Hepatocyte (in vitro differentiated cells): ENCODE measurements around the gene STMN3. TPM values are rescaled to one million over a fixed set of nuclear protein-coding genes. Genes with fewer than 3 reads are reported as not detected.
A peak's percentile ranks its signal among the peaks of the same experiment; 100 is the strongest.

ENCODE experiments used
- DNase-seq: peaks from one replicate; pipeline ENCODE4 v3.0.0-alpha.2; 2016; ENCODE audit warnings: low spot score
- H2AFZ ChIP-seq: fragments of 200-600 bp; sonication (generic); 2 replicates; pipeline ENCODE4 v1.6.0; 2016; ENCODE audit warnings: antibody characterized with exemption, mild to moderate bottlenecking
- H3K27ac ChIP-seq: fragments of 200-600 bp; sonication (generic); 2 replicates; pipeline ENCODE4 v1.5.1; 2016; ENCODE audit warnings: mild to moderate bottlenecking
- H3K27me3 ChIP-seq: fragments of 200-600 bp; sonication (generic); 2 replicates; pipeline ENCODE4 v1.6.1; 2016
- H3K36me3 ChIP-seq: fragments of 200-600 bp; sonication (generic); replicated peaks from 2 replicates; pipeline ENCODE4 v1.5.1; 2016; ENCODE audit warnings: low read depth; ENCODE audit not compliant: insufficient read depth
- H3K4me1 ChIP-seq: fragments of 200-600 bp; sonication (generic); 2 replicates; pipeline ENCODE4 v1.5.1; 2016; ENCODE audit warnings: mild to moderate bottlenecking, moderate library complexity; ENCODE audit not compliant: insufficient read depth
- H3K4me2 ChIP-seq: fragments of 200-600 bp; sonication (generic); 2 replicates; pipeline ENCODE4 v1.6.0; 2016
- H3K4me3 ChIP-seq: fragments of 200-600 bp; sonication (generic); 2 replicates; pipeline ENCODE4 v1.5.1; 2016; ENCODE audit warnings: mild to moderate bottlenecking
- H3K79me2 ChIP-seq: fragments of 200-600 bp; sonication (generic); 2 replicates; pipeline ENCODE4 v1.6.0; 2017; ENCODE audit warnings: mild to moderate bottlenecking
- H3K9me2 ChIP-seq: fragments of 200-600 bp; sonication (generic); replicated peaks from 2 replicates; pipeline ENCODE4 v1.6.0; 2017; ENCODE audit warnings: mild to moderate bottlenecking; ENCODE audit not compliant: insufficient read depth
- H3K9me3 ChIP-seq: fragments of 200-600 bp; sonication (generic); 2 replicates; pipeline ENCODE4 v1.5.1; 2016; ENCODE audit warnings: low read depth, mild to moderate bottlenecking
- H4K20me1 ChIP-seq: fragments of 200-600 bp; sonication (generic); 2 replicates; pipeline ENCODE4 v1.6.0; 2016; ENCODE audit warnings: mild to moderate bottlenecking; ENCODE audit not compliant: insufficient read depth, poor library complexity, severe bottlenecking
- EZH2 ChIP-seq: fragments of 200-600 bp; sonication (generic); IDR thresholded peaks from 2 replicates; pipeline ENCODE4 v1.6.1; 2016; ENCODE audit warnings: antibody characterized with exemption, mild to moderate bottlenecking, borderline replicate concordance
- EZH2phosphoT487 ChIP-seq: fragments of 200-600 bp; sonication (generic); IDR thresholded peaks from one replicate; pipeline ENCODE4 v1.6.1; 2018; ENCODE audit warnings: antibody characterized with exemption, mild to moderate bottlenecking, low read depth, moderate library complexity; ENCODE audit not compliant: unreplicated experiment, severe bottlenecking
- WGBS: methylation state at CpG from one replicate; pipeline ENCODE4 v1.1.6; 2016; ENCODE audit warnings: low lambda C conversion rate; ENCODE audit errors: missing lambda C conversion rate; 5-methylcytosine and 5-hydroxymethylcytosine counted together
- polyA plus RNA-seq: library from polyadenylated mRNA; unstranded; fragments of >200 nt; fragmentation: Nextera tagmentation; extraction: Ambion mirVana; gene quantifications from 2 replicates; pipeline ENCODE4 v1.2.1, GENCODE V29; 2016
- total RNA-seq: library from RNA; depleted of rRNA; stranded (reverse); fragments of >200 nt; gene quantifications from 2 replicates; pipeline ENCODE4 v1.2.3, GENCODE V29; 2014
- TF ChIP-seq, protein P1 (sequence below): fragments of 200-600 bp; sonication (generic); IDR thresholded peaks from 2 replicates; pipeline ENCODE4 v1.5.1; 2016; ENCODE audit warnings: antibody characterized with exemption, mild to moderate bottlenecking; ENCODE audit not compliant: poor library complexity

Gene STMN3
- total and polyA plus RNA-seq, 2 experiments from 2014 or later = 14.4 to 18.2 TPM

- peak overlapping the region; percentile 96 for H3K4me2 ChIP-seq
- peaks cover 16% of the 10 kb centered on the region for H3K4me1 ChIP-seq
- no peak for TF ChIP-seq EZH2
- TF ChIP-seq, protein P1, sequence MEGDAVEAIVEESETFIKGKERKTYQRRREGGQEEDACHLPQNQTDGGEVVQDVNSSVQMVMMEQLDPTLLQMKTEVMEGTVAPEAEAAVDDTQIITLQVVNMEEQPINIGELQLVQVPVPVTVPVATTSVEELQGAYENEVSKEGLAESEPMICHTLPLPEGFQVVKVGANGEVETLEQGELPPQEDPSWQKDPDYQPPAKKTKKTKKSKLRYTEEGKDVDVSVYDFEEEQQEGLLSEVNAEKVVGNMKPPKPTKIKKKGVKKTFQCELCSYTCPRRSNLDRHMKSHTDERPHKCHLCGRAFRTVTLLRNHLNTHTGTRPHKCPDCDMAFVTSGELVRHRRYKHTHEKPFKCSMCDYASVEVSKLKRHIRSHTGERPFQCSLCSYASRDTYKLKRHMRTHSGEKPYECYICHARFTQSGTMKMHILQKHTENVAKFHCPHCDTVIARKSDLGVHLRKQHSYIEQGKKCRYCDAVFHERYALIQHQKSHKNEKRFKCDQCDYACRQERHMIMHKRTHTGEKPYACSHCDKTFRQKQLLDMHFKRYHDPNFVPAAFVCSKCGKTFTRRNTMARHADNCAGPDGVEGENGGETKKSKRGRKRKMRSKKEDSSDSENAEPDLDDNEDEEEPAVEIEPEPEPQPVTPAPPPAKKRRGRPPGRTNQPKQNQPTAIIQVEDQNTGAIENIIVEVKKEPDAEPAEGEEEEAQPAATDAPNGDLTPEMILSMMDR = no peak
- TF ChIP-seq EZH2phosphoT487 = no peak
- no peak overlapping the region for H2AFZ ChIP-seq
- H3K9me3 ChIP-seq = no peaks in the 10 kb centered on the region
- H3K79me2 ChIP-seq = peaks cover 45% of the 10 kb centered on the region
- no peak for DNase-seq
- WGBS = 86% methylated on average over 22 of the region's 22 CpGs
- H3K9me2 ChIP-seq = no peaks in the 10 kb centered on the region
- H3K4me3 ChIP-seq = no peak overlapping the region
- no peak overlapping the region for H3K27ac ChIP-seq
- no peaks in the 10 kb centered on the region for H3K36me3 ChIP-seq
- H4K20me1 ChIP-seq = no peaks in the 10 kb centered on the region
- H3K27me3 ChIP-seq = no peaks in the 10 kb centered on the region
Measured at GRCh38 chr20:63628246-63628975, 24.8 kb downstream of the STMN3 start.

- Histone ChIP-seq H3K79me2 (peaks cover 51% of the 10 kb centered on the region), H3K9me3 (no peaks in the 10 kb centered on the region), H3K4me3 (peak overlapping the region; percentile 100), H3K36me3 (no peaks in the 10 kb centered on the region), H4K20me1 (no peaks in the 10 kb centered on the region), H3K27ac (no peak overlapping the region), H3K4me2 (peak overlapping the region; percentile 96), H3K9me2 (no peaks in the 10 kb centered on the region), H3K27me3 (no peaks in the 10 kb centered on the region), H2AFZ (no peak overlapping the region), H3K4me1 (peaks cover 16% of the 10 kb centered on the region)
- WGBS = 82% methylated on average over 9 of the region's 28 CpGs
- no peak for DNase-seq
- no peak for TF ChIP-seq EZH2phosphoT487
- TF ChIP-seq, protein P1 = no peak
- no peak for TF ChIP-seq EZH2
Measured at GRCh38 chr20:63627751-63628245, 25.4 kb downstream of the STMN3 start.

DNA sequence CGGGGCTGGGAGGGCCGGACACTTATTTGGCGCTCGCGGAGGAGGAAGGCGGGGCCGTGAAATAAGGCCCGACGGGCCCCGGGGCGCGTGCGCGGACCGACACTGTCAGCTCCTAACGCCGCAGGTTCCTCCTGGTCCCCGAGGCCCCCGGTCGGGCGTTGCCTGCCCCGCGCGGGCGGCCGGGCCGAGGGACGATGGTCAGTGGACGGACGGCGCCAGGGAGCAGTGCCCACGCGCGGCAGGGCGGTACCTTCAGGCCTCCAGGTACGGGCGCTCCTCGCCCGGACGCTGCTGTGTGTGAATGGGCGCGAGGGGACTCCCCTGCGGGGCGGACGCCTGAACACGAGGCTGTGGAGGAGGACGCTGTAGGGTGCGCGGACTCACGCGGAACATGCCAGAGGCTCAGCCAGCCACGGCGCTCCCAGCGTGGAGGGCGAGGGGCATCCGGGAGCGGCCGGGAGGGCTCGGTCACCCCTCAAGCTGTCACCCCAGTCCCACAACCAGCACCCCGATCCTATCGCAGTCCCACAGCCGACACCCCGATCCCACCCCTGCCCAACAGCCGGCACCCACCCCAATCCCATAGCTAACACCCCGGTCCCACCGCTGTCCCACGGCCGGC lies 26.0 kb downstream of the STMN3 start:
- Histone ChIP-seq H2AFZ (peak overlapping the region; percentile 95), H3K4me1 (peaks cover 16% of the 10 kb centered on the region), H3K9me3 (no peaks in the 10 kb centered on the region), H3K79me2 (peaks cover 56% of the 10 kb centered on the region), H4K20me1 (no peaks in the 10 kb centered on the region), H3K4me2 (peak overlapping the region; percentile 96), H3K27me3 (no peaks in the 10 kb centered on the region), H3K27ac (peak overlapping the region; percentile 97), H3K4me3 (peak overlapping the region; percentile 100), H3K36me3 (no peaks in the 10 kb centered on the region), H3K9me2 (no peaks in the 10 kb centered on the region)
- TF ChIP-seq EZH2phosphoT487 = no peak
- TF ChIP-seq, protein P1 = no peak
- no peak for TF ChIP-seq EZH2
- WGBS = under 1% methylated on average over 42 of the region's 68 CpGs
- peak; percentile 99 for DNase-seq
